Measurements from ENCODE around the gene B4GALNT2.

DNA sequence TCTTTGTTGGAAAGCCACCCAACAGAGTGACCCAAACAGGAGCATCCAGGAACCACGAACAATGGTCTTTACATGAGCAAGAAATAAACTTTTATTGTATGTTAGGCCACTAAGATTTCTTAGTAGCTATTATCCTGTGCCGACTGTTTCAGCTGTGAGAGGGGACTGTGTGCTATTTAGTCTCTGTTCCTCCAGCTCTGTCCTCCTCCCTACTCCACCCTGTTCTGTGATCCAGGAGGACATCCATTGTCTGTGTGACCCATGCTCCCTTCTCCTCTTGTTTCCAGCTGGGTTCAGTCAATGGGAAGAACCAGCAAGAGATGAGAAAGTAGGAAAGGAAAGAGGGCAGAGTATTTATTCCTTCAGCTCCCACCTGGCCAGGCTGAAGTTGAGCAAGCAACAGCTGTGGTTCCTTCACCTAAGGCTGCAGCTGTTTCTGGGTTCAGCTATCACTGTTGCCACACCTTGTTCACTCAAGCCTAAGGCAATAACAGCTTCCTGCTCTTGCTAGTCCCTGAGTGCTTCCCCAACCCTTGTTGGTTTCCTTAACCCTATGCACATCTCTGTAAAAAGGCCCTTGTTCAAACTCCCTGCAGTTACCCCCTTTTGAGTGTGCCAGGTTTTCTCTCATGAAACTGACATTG lies 14.9 kb upstream of the B4GALNT2 start:
- TF ChIP-seq, protein P1, sequence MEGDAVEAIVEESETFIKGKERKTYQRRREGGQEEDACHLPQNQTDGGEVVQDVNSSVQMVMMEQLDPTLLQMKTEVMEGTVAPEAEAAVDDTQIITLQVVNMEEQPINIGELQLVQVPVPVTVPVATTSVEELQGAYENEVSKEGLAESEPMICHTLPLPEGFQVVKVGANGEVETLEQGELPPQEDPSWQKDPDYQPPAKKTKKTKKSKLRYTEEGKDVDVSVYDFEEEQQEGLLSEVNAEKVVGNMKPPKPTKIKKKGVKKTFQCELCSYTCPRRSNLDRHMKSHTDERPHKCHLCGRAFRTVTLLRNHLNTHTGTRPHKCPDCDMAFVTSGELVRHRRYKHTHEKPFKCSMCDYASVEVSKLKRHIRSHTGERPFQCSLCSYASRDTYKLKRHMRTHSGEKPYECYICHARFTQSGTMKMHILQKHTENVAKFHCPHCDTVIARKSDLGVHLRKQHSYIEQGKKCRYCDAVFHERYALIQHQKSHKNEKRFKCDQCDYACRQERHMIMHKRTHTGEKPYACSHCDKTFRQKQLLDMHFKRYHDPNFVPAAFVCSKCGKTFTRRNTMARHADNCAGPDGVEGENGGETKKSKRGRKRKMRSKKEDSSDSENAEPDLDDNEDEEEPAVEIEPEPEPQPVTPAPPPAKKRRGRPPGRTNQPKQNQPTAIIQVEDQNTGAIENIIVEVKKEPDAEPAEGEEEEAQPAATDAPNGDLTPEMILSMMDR (IDR thresholded peaks at IDR 0.05) = no peak
- no peak for TF ChIP-seq POLR2A (IDR thresholded peaks at IDR 0.05)
